HepG2 (cell line): ENCODE measurements around the gene GPC6. TPM values are rescaled to one million over a fixed set of nuclear protein-coding genes. Genes with fewer than 3 reads are reported as not detected.

Experiments used
- ATAC-seq: fragments of 200-7000 bp; cut with Tn5 transposase; 3 replicates; pipeline ENCODE4 v1.9.1; 2020; ENCODE audit warnings: mild to moderate bottlenecking, moderate library complexity
- BruUV-seq: library from RNA; stranded (reverse); fragments of 400-500 nt; replicated peaks from 2 replicates; lab custom pipeline; 2021; lab: Mats Ljungman, UMichigan
- CTCF ChIA-PET: fragments of 300-600 bp; formaldehyde crosslinking; extraction: SDS; loops from one replicate; lab custom pipeline; 2021; ENCODE audit warnings: low total read pairs, inconsistent platforms, low intra/inter-chr PET ratio; lab: Yijun Ruan, JAX
- POLR2A ChIA-PET: fragments of 350-600 bp; sonication (Branson Sonifier 250); formaldehyde crosslinking; loops from one replicate; lab custom pipeline; 2020; ENCODE audit warnings: antibody characterized with exemption, inconsistent platforms; lab: Yijun Ruan, JAX
- DNase-seq: peaks from one replicate; pipeline ENCODE4 v3.0.0-alpha.2; 2015; ENCODE audit warnings: low spot score
- FAIRE-seq: peaks from 3 replicates; lab custom pipeline; 2011; peaks lifted over from hg19 to GRCh38; lab: Jason Lieb, UNC
- H2AFZ ChIP-seq: one replicate; pipeline ENCODE4 v1.6.1; 2011; ENCODE audit warnings: low read length, inconsistent platforms
- H3K27ac ChIP-seq: fragments of 300-600 bp; 3 replicates; pipeline ENCODE4 v1.8.0; 2011; ENCODE audit warnings: mixed run types, mild to moderate bottlenecking, mixed read lengths, low read length, inconsistent platforms; ENCODE audit not compliant: insufficient read depth; ENCODE audit errors: extremely low read length
- H3K27me3 ChIP-seq, 2 experiments: fragments of 200-600 bp in 1 of 2; 2 replicates in 1 of 2; 3 replicates in 1 of 2; pipeline versions ENCODE4 v1.6.0 to v1.8.0; 2011; ENCODE audit warnings: low read length in 2 of 2, mild to moderate bottlenecking in 2 of 2, moderate library complexity in 2 of 2, inconsistent platforms in 1 of 2; ENCODE audit not compliant: insufficient read depth in 2 of 2, control insufficient read depth in 1 of 2
- H3K36me3 ChIP-seq, 2 experiments: fragments of 200-600 bp in 1 of 2; replicated peaks in 1 of 2; 2 replicates in 1 of 2; 3 replicates in 1 of 2; pipeline versions ENCODE4 v1.5.1 to v1.8.0; 2011; ENCODE audit warnings: low read length in 2 of 2, inconsistent platforms in 1 of 2; ENCODE audit not compliant: insufficient read depth in 2 of 2, control insufficient read depth in 1 of 2
- H3K4me1 ChIP-seq: 2 replicates; pipeline ENCODE4 v1.5.1; 2012; ENCODE audit warnings: low read length, inconsistent platforms; ENCODE audit not compliant: insufficient read depth
- H3K4me2 ChIP-seq: 2 replicates; pipeline ENCODE4 v1.6.0; 2011; ENCODE audit warnings: low read depth, low read length, inconsistent platforms
- H3K4me3 ChIP-seq, 3 experiments: fragments of 200-600 bp in 1 of 3; sonication (generic), shearing (Covaris generic) in 1 of 3; replicated peaks in 1 of 3; 2 replicates each; pipeline ENCODE4 v1.5.1; 2011 to 2016; ENCODE audit warnings: low read length in 3 of 3, inconsistent platforms in 2 of 3, low read depth in 2 of 3, mild to moderate bottlenecking in 2 of 3, control low read depth in 1 of 3, mixed read lengths in 1 of 3; ENCODE audit not compliant: insufficient read depth in 1 of 3
- H3K79me2 ChIP-seq: one replicate; pipeline ENCODE4 v1.6.1; 2011; ENCODE audit warnings: low read length, inconsistent platforms; ENCODE audit not compliant: insufficient read depth
- H3K9ac ChIP-seq: 2 replicates; pipeline ENCODE4 v1.6.0; 2011; ENCODE audit warnings: mild to moderate bottlenecking, low read depth, low read length, inconsistent platforms; ENCODE audit not compliant: insufficient read depth
- H3K9me3 ChIP-seq: 2 replicates; pipeline ENCODE4 v1.5.1; 2012; ENCODE audit warnings: mild to moderate bottlenecking, low read length
- H4K20me1 ChIP-seq: 2 replicates; pipeline ENCODE4 v1.6.0; 2011; ENCODE audit warnings: inconsistent platforms, mild to moderate bottlenecking, low read length, moderate library complexity; ENCODE audit not compliant: insufficient read depth
- HOXA9 ChIP-seq: sonication (generic); formaldehyde crosslinking; IDR thresholded peaks from 2 replicates; pipeline ENCODE4 v1.8.1; 2022; ENCODE audit warnings: missing genetic modification reagents, mild to moderate bottlenecking, moderate library complexity, borderline replicate concordance
- MAFF ChIP-seq: IDR thresholded peaks from 2 replicates; pipeline ENCODE4 v1.6.1; 2011; ENCODE audit warnings: low read depth, low read length, improper control_type of control experiment
- MAFK ChIP-seq, 2 experiments: IDR thresholded peaks in 1 of 2; conservative IDR thresholded peaks in 1 of 2; 2 replicates each; pipeline ENCODE4 v1.6.1; 2011; ENCODE audit warnings: improper control_type of control experiment in 2 of 2, low read length in 2 of 2
- ZNF605 ChIP-seq: sonication (generic); formaldehyde crosslinking; IDR thresholded peaks from 2 replicates; pipeline ENCODE4 v1.8.0; 2022; ENCODE audit warnings: mild to moderate bottlenecking, missing genetic modification reagents
- ZNF747 ChIP-seq: sonication (generic); formaldehyde crosslinking; IDR thresholded peaks from 2 replicates; pipeline ENCODE4 v1.8.1; 2023; ENCODE audit warnings: missing genetic modification reagents, mild to moderate bottlenecking, borderline replicate concordance
- WGBS: methylation state at CpG from one replicate; pipeline ENCODE4 v1.1.6; 2017; ENCODE audit warnings: low lambda C conversion rate; 5-methylcytosine and 5-hydroxymethylcytosine counted together
- in situ Hi-C: cut with HindIII; loops from 2 replicates; pipeline ENCODE4 v1.10.0; 2017; ENCODE audit warnings: low pct_unique_long_range_greater_than_20kb; ENCODE audit not compliant: extremely low pct_ligation_motif_present
- intact Hi-C: fragments of 100-400 bp; cut with micrococcal nuclease; formaldehyde crosslinking; loops from one replicate; pipeline ENCODE4 v1.10.0; 2022; ENCODE audit not compliant: unreplicated experiment
- polyA plus RNA-seq, 8 experiments: library from polyadenylated mRNA; depleted of rRNA in 3 of 8; stranded (reverse) in 7 of 8; unstranded in 1 of 8; fragments of >200 nt; fragmentation: Illumina TruSeq in 4 of 8; extraction: Trizol in 4 of 8; gene quantifications; 2 replicates each; pipeline versions ENCODE4 v1.2.1 to v1.2.3, GENCODE V29; 2011 to 2016; ENCODE audit warnings: low read depth in 4 of 8, missing spikeins in 1 of 8, mixed read lengths in 1 of 8; ENCODE audit not compliant: insufficient read depth in 1 of 8
- total RNA-seq, 5 experiments: library from RNA; depleted of rRNA; stranded (reverse); fragments of >200 nt; fragmentation: Illumina TruSeq; extraction: Trizol; gene quantifications; 2 replicates each; pipeline ENCODE4 v1.2.3, GENCODE V29; 2016; ENCODE audit warnings: low read depth in 1 of 5
- TF ChIP-seq, protein P1 (sequence below): sonication (generic); formaldehyde crosslinking; IDR thresholded peaks from 2 replicates; pipeline ENCODE4 v1.8.1; 2023; ENCODE audit warnings: mild to moderate bottlenecking, missing genetic modification reagents
- TF ChIP-seq, protein P2 (sequence below): IDR thresholded peaks from 2 replicates; pipeline ENCODE4 v1.6.1; 2016; ENCODE audit warnings: low read depth, missing genetic modification reagents, missing compliant biosample characterization

Gene GPC6
- total and polyA plus RNA-seq, 2 of the 13 experiments (the other 11 are each of a cell fraction or from before 2014, with no cell fraction given) = 24.5 to 33.9 TPM

DNA sequence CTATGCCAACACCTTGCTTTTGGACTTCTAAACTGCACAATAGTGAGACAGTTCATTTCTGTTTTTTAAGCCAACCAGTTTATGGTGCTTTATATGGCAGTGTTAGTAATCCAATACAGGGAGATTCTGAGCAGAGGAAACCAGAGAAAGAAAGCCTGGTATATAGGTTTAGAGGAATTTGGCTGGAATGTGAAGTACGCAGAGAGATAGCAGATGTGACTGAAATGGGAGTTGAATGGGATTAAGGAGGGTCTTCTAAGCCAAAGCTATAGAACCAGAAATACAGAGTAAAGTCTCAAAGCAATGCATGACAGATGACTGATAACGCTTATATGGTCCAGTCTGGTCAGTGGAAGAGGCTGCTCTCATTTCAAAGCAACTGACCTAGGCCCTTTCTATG lies 453.7 kb downstream of the GPC6 start (continued):
- TF ChIP-seq, protein P1, sequence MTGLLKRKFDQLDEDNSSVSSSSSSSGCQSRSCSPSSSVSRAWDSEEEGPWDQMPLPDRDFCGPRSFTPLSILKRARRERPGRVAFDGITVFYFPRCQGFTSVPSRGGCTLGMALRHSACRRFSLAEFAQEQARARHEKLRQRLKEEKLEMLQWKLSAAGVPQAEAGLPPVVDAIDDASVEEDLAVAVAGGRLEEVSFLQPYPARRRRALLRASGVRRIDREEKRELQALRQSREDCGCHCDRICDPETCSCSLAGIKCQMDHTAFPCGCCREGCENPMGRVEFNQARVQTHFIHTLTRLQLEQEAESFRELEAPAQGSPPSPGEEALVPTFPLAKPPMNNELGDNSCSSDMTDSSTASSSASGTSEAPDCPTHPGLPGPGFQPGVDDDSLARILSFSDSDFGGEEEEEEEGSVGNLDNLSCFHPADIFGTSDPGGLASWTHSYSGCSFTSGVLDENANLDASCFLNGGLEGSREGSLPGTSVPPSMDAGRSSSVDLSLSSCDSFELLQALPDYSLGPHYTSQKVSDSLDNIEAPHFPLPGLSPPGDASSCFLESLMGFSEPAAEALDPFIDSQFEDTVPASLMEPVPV = no peak
- no peak for TF ChIP-seq ZNF747 (CRISPR knock-in tag)
- TF ChIP-seq, all 625 proteins: peak for 0

DNA sequence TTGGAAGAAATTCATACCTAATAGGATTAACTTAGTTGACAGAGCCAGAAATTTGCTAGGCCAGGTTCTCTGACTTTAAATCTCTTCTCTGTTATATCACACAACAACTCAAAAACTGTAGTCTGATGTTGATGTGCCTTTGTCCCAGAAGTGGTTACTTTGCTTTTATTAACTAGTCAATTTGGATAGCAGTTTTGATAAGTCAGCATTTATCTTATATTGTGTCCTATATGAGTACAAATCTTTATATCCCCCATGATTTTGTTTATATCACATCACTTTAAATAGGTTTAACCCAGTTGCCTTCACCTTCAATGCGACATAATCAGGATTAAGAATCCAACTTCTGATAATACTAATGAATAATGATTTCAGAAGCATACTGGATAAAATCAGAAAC lies 459.3 kb downstream of the GPC6 start:
- no peak overlapping the region for H3K4me3 ChIP-seq
- DNase-seq = no peak
- TF ChIP-seq MAFF = peak; percentile 89
- TF ChIP-seq, protein P2, sequence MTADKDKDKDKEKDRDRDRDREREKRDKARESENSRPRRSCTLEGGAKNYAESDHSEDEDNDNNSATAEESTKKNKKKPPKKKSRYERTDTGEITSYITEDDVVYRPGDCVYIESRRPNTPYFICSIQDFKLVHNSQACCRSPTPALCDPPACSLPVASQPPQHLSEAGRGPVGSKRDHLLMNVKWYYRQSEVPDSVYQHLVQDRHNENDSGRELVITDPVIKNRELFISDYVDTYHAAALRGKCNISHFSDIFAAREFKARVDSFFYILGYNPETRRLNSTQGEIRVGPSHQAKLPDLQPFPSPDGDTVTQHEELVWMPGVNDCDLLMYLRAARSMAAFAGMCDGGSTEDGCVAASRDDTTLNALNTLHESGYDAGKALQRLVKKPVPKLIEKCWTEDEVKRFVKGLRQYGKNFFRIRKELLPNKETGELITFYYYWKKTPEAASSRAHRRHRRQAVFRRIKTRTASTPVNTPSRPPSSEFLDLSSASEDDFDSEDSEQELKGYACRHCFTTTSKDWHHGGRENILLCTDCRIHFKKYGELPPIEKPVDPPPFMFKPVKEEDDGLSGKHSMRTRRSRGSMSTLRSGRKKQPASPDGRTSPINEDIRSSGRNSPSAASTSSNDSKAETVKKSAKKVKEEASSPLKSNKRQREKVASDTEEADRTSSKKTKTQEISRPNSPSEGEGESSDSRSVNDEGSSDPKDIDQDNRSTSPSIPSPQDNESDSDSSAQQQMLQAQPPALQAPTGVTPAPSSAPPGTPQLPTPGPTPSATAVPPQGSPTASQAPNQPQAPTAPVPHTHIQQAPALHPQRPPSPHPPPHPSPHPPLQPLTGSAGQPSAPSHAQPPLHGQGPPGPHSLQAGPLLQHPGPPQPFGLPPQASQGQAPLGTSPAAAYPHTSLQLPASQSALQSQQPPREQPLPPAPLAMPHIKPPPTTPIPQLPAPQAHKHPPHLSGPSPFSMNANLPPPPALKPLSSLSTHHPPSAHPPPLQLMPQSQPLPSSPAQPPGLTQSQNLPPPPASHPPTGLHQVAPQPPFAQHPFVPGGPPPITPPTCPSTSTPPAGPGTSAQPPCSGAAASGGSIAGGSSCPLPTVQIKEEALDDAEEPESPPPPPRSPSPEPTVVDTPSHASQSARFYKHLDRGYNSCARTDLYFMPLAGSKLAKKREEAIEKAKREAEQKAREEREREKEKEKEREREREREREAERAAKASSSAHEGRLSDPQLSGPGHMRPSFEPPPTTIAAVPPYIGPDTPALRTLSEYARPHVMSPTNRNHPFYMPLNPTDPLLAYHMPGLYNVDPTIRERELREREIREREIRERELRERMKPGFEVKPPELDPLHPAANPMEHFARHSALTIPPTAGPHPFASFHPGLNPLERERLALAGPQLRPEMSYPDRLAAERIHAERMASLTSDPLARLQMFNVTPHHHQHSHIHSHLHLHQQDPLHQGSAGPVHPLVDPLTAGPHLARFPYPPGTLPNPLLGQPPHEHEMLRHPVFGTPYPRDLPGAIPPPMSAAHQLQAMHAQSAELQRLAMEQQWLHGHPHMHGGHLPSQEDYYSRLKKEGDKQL = no peak
- TF ChIP-seq MAFK (conservative IDR thresholded peaks at IDR 0.05 in 1 of 2, IDR thresholded peaks at IDR 0.05 in 1 of 2; ENCODE audit: low read length in 2 of 2) = peak; percentile 86 to 92
- TF ChIP-seq ZNF605 (CRISPR knock-in tag) = no peak
- TF ChIP-seq HOXA9 (CRISPR knock-in tag) = no peak
- TF ChIP-seq, all 625 proteins: peak for 2
- ChIA-PET CTCF (no interaction called here), POLR2A (no interaction called here)
- H4K20me1 ChIP-seq = peaks cover 2% of the 10 kb centered on the region; the same call in 1 of the 2 replicates
- no peaks in the 10 kb centered on the region for H3K4me1 ChIP-seq
- H3K79me2 ChIP-seq = no peaks in the 10 kb centered on the region
- intact Hi-C loops = no loop called here
- no peaks in the 10 kb centered on the region for H3K36me3 ChIP-seq
- H3K27ac ChIP-seq = no peak overlapping the region
- no peak overlapping the region for H3K9ac ChIP-seq
- H3K4me2 ChIP-seq = no peak overlapping the region
- H3K27me3 ChIP-seq = no peaks in the 10 kb centered on the region; a peak in 1 of 5 replicates
- H2AFZ ChIP-seq = no peak overlapping the region
- in situ Hi-C loops = no loop called here
- BruUV-seq = no TSS peak
- H3K9me3 ChIP-seq = no peaks in the 10 kb centered on the region
- no peak for ATAC-seq
- 98% methylated on average over 1 of the region's 1 CpG for WGBS
- FAIRE-seq = no peak
